ENCODE results near the gene NR1H4.

NR1H4 gene

DNA sequence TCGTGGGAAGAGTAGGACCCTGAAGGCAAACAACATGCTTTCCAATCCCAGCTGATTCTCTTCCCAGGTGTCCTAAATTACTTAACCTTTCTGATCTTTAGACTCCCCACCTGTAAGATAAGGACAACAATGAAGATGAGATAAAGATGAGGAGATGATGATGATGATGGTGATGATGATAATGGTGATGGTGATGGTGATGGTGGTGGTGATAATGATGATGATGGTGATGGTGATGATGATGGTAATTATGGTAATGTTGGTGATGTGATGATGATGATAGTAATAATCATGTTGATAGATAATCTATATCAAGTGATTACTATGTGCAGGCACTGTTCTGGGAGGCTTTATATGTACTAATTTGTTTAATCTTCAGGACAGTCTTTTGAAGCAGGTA is 48.3 kb downstream of the NR1H4 start:
- no peak for DNase-seq (ENCODE audit: low read depth)
- H3K4me3 ChIP-seq (ENCODE audit: low read length) = no peak overlapping the region
- TF ChIP-seq, protein P1, sequence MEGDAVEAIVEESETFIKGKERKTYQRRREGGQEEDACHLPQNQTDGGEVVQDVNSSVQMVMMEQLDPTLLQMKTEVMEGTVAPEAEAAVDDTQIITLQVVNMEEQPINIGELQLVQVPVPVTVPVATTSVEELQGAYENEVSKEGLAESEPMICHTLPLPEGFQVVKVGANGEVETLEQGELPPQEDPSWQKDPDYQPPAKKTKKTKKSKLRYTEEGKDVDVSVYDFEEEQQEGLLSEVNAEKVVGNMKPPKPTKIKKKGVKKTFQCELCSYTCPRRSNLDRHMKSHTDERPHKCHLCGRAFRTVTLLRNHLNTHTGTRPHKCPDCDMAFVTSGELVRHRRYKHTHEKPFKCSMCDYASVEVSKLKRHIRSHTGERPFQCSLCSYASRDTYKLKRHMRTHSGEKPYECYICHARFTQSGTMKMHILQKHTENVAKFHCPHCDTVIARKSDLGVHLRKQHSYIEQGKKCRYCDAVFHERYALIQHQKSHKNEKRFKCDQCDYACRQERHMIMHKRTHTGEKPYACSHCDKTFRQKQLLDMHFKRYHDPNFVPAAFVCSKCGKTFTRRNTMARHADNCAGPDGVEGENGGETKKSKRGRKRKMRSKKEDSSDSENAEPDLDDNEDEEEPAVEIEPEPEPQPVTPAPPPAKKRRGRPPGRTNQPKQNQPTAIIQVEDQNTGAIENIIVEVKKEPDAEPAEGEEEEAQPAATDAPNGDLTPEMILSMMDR (conservative IDR thresholded peaks at IDR 0.05; ENCODE audit: low read depth, low read length) = no peak

DNA sequence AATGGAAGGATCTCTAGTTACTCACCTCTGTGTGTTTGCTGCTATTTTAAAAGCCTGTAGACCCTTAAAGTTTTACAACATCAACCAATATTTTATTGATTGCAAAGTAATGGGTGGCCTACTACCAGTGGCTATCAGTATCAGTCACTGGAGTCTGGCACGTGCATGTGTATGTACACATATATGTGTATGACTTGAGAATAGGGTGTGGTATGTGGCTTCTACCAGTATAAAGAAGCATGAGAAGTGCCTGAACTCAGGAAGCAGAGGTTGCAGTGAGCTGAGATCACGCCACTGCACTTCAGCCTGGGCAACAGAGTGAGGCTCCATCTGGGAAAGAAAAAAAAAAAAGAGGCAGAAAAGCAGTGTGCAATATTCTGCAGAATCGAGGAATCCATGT is 54.4 kb downstream of the NR1H4 start:
- DNase-seq (ENCODE audit: low read depth) = no peak
- H3K4me3 ChIP-seq (ENCODE audit: low read length) = no peak overlapping the region
- TF ChIP-seq, protein P1 (conservative IDR thresholded peaks at IDR 0.05; ENCODE audit: low read depth, low read length) = no peak

DNA sequence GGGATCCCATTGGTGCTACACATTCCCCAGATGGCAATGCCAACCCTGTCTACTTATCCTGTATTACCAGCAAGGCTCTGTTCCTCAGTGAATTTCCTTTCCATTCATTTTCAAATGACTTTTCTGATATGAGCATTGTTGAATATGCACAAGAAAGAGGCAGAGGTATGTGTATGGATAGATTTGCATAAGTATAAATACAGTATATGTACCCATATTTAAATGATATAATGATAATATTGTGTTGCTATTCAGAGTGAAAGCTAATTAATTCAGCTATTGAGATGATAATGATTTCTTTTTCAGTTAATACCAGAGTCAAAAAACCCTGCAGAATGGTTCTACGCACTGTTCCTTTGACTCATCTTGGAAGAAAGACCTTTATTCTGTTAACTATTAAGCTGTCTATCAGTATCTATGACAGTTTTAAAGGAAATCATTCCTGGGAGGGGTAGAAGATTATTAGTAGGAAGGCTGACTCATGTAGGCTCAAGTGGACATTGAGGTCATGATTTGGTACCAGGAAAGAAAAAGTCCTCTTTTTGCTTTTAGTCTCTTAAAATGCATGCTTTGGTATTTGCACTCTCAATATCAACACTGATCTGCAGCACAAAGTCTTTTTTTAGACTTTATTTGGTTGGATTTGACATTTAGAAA is 54.9 kb downstream of the NR1H4 start:
- no peak for DNase-seq (ENCODE audit: low read depth)
- TF ChIP-seq, protein P1 (conservative IDR thresholded peaks at IDR 0.05; ENCODE audit: low read depth, low read length) = no peak
- no peak overlapping the region for H3K4me3 ChIP-seq (ENCODE audit: low read length)

DNA sequence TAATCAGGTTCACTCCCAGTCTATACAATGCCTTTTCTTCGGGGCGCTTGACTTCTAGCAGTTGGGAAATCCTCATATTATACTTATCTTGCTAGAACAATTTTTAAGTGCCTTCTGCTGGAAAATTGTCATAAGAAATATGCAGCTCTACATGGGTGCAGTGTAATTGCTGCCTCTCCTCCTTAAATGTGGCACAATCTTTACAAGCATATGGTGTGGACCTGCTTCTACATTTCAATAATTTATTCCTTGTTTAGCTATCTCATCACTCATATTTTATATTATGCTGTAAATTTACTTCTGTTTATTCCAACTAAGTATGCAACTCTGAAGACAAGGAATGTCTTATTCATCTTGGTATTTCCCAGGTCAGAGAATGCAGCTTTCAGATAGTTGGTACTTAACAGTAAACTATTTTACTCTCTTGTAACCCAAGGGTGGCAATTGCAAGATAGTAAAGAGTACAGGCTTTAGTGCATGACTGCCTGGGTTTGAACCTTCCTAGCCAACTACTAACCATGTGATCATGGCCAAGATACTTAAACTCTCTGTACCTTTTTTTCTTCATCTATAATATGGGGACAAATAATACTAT is 56.2 kb downstream of the NR1H4 start:
- TF ChIP-seq, protein P1 (conservative IDR thresholded peaks at IDR 0.05; ENCODE audit: low read depth, low read length) = no peak
- DNase-seq (ENCODE audit: low read depth) = no peak
- no peak overlapping the region for H3K4me3 ChIP-seq (ENCODE audit: low read length)

DNA sequence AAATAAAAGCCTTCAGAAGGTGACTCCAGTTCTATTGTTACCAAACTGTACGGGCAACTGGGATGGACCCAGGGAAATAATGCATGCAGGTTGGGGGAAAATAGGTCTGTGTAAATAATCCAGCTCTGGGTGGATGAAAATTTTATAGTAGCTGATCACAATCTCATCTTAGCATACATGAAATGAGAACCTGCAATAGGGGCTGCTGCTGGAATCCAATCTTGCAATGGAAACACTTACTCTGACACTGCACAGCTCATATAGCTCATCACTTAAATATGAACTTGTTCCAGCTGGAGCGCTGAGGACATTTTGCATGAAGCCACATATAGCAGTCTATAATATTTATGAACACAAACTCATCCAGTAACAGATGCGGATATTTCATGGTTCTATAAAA is 59.7 kb downstream of the NR1H4 start:
- TF ChIP-seq, protein P1 (conservative IDR thresholded peaks at IDR 0.05; ENCODE audit: low read depth, low read length) = no peak
- no peak for DNase-seq (ENCODE audit: low read depth)
- no peak overlapping the region for H3K4me3 ChIP-seq (ENCODE audit: low read length)

DNA sequence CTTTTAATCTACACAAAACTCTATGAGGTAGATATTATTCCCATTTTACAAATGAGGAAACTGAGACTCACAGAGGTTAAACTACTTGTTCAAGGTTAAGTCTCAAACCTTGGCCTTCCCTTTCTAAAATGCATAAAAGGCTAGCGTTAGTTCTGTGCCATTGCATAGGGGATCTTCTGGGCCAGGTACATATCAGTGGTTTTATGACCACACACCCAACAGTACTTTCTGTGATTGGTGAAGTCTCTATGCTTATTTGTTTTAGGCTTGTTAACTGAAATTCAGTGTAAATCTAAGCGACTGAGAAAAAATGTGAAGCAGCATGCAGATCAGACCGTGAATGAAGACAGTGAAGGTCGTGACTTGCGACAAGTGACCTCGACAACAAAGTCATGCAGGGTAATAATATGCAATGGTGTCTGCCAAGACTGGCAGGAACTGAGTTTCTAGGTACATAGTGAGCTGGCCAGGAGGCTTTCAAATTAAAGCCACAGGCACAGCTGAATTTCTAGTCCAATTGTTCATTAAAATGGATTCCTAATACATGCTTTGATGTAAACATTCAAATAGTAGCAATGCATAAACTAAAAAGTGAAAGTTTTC is 61.1 kb downstream of the NR1H4 start:
- TF ChIP-seq, protein P1 (conservative IDR thresholded peaks at IDR 0.05; ENCODE audit: low read depth, low read length) = no peak
- no peak for DNase-seq (ENCODE audit: low read depth)

DNA sequence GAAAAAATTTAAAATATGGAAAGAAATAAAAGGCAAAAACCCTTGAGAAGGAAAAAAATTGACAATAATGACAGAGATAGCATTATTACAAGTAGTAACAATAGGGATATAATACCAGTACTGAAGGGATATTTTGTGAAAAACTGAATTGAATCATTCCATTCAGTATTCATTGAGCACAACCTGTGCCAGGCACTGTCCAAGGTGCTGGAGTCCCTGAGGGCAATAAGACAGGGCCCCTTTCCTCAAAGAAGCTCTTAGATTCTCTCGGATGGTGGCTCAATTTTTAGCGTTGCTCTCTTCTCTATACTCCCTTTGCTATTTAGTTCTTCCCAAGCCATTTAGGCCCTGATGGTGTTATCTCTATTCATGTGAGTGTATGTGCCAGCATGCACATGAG is 65.5 kb downstream of the NR1H4 start:
- no peak overlapping the region for H3K4me3 ChIP-seq (ENCODE audit: low read length)
- peak; percentile 6 for DNase-seq (ENCODE audit: low read depth)
- TF ChIP-seq, protein P1 (conservative IDR thresholded peaks at IDR 0.05; ENCODE audit: low read depth, low read length) = no peak

More for the DNA sequence above, 61.1 kb downstream of the NR1H4 start:
- H3K4me3 ChIP-seq (ENCODE audit: low read length) = no peak overlapping the region
